ENCODE data around the gene NPR3. TPM values are rescaled to one million over a fixed set of nuclear protein-coding genes. Genes with fewer than 3 reads are reported as not detected.

Gene NPR3
- total and polyA plus RNA-seq, 4 donors = 0.70 to 15.4 (median 2.2) TPM

- TF ChIP-seq ZBTB33 (IDR thresholded peaks at IDR 0.05) = no peak
- TF ChIP-seq GABPA (IDR thresholded peaks at IDR 0.05 in 1 of 2, conservative IDR thresholded peaks at IDR 0.05 in 1 of 2) = no peak
- TF ChIP-seq MAX (IDR thresholded peaks at IDR 0.05) = no peak
- TF ChIP-seq TAF1 (conservative IDR thresholded peaks at IDR 0.05) = no peak
- TF ChIP-seq HNF4A (conservative IDR thresholded peaks at IDR 0.05) = no peak
- no peak for TF ChIP-seq FOXA1 (IDR thresholded peaks at IDR 0.05)
- TF ChIP-seq CTCF (IDR thresholded peaks at IDR 0.05; ENCODE audit: low read depth, low read length, missing input control) = no peak
- TF ChIP-seq ATF3 (IDR thresholded peaks at IDR 0.05) = no peak
- TF ChIP-seq YY1 (IDR thresholded peaks at IDR 0.05) = no peak
- no peak for TF ChIP-seq REST (IDR thresholded peaks at IDR 0.05)
- TF ChIP-seq SP1 (IDR thresholded peaks at IDR 0.05) = no peak
- no peak for TF ChIP-seq RAD21 (IDR thresholded peaks at IDR 0.05)
- no peak for TF ChIP-seq NR2F2 (IDR thresholded peaks at IDR 0.05)
- no peak for TF ChIP-seq EGR1 (IDR thresholded peaks at IDR 0.05; ENCODE audit: low read depth in 2 of 2)
- TF ChIP-seq JUND (IDR thresholded peaks at IDR 0.05) = no peak
- no peak for TF ChIP-seq HNF4G (IDR thresholded peaks at IDR 0.05)
- no peak for TF ChIP-seq RXRA (IDR thresholded peaks at IDR 0.05)
- no peak for TF ChIP-seq FOXA2 (IDR thresholded peaks at IDR 0.05)
- DNase-seq (ENCODE audit: low spot score) = no peak
- Histone ChIP-seq H3K27ac (ENCODE audit: low read depth in 1 of 2, low read length in 2 of 2) (no peak overlapping the region), H3K9me3 (ENCODE audit: control insufficient read depth in 4 of 4, low read length in 3 of 4) (no peaks in the 10 kb centered on the region), H3K9ac (ENCODE audit: low read depth in 1 of 2, low read length in 2 of 2) (no peak overlapping the region), H3K27me3 (ENCODE audit: control insufficient read depth in 4 of 4, insufficient read depth in 4 of 4, low read length in 3 of 4) (peaks cover 0 to 6% (median 0%) of the 10 kb centered on the region in 4 donors), H3K36me3 (ENCODE audit: control insufficient read depth in 4 of 4, insufficient read depth in 3 of 4, low read depth in 1 of 4, low read length in 3 of 4) (no peaks in the 10 kb centered on the region), H3K4me3 (ENCODE audit: low read depth in 1 of 3, low read length in 3 of 3) (no peak overlapping the region), H3K4me1 (ENCODE audit: control insufficient read depth in 4 of 4, insufficient read depth in 4 of 4, low read length in 3 of 4) (peaks cover 13 to 45% (median 28%) of the 10 kb centered on the region in 4 donors)
- 71% methylated on average over 16 of the region's 16 CpGs for WGBS
These were observed 2.2 kb upstream of the NPR3 start for GRCh38 chr5:32708949-32709348.

Data from liver (tissue), 9 donors.